HG02588 (cell line): ENCODE data around the gene OR6N2.

Source experiments
- ATAC-seq: cut with Tn5 transposase; IDR thresholded peaks from one replicate; pipeline ENCODE4 v1.9.1; 2021; ENCODE audit warnings: mild to moderate bottlenecking, moderate library complexity; ENCODE audit not compliant: unreplicated experiment

Gene OR6N2

GRCh38 chr1:158781104-158781503 is at the start of gene OR6N2:
TSS of gene OR6N2 (minus strand) at chr1:158781204. CDS start at chr1:158777635, 3,569 bp downstream.
- no peak for ATAC-seq

GRCh38 chr1:158830074-158830677 is 49.2 kb upstream of the OR6N2 start:
- peak; percentile 47 for ATAC-seq

- ATAC-seq, result no peak
Observed at GRCh38 chr1:158821723-158822122, 40.7 kb upstream of the OR6N2 start.

GRCh38 chr1:158819461-158820443 is 38.7 kb upstream of the OR6N2 start:
- ATAC-seq, result peak; percentile 57

- no peak for ATAC-seq
Observed at GRCh38 chr1:158818975-158819431, 38.0 kb upstream of the OR6N2 start.

GRCh38 chr1:158818560-158818959 is 37.6 kb upstream of the OR6N2 start:
- ATAC-seq, result no peak

GRCh38 chr1:158814970-158815369 is 34.0 kb upstream of the OR6N2 start:
- no peak for ATAC-seq

GRCh38 chr1:158813164-158813563 is 32.2 kb upstream of the OR6N2 start:
- ATAC-seq, result no peak

- no peak for ATAC-seq
Observed at GRCh38 chr1:158812336-158812735, 31.3 kb upstream of the OR6N2 start.

GRCh38 chr1:158810311-158810710 is 29.3 kb upstream of the OR6N2 start:
- no peak for ATAC-seq

- ATAC-seq, result no peak
Observed at GRCh38 chr1:158809862-158810261, 28.9 kb upstream of the OR6N2 start.

GRCh38 chr1:158809256-158809655 is 28.3 kb upstream of the OR6N2 start:
- ATAC-seq, result no peak

GRCh38 chr1:158806916-158807536 is 26.0 kb upstream of the OR6N2 start:
- ATAC-seq, result no peak

GRCh38 chr1:158803678-158804077 is 22.7 kb upstream of the OR6N2 start:
- ATAC-seq, result no peak

GRCh38 chr1:158801396-158801795 is 20.4 kb upstream of the OR6N2 start:
- ATAC-seq, result no peak

GRCh38 chr1:158800526-158800925 is 19.5 kb upstream of the OR6N2 start:
- ATAC-seq, result no peak

GRCh38 chr1:158799689-158800088 is 18.7 kb upstream of the OR6N2 start:
- no peak for ATAC-seq

- no peak for ATAC-seq
Observed at GRCh38 chr1:158798531-158798930, 17.5 kb upstream of the OR6N2 start.

GRCh38 chr1:158794247-158794646 is 13.2 kb upstream of the OR6N2 start:
- ATAC-seq, result no peak

GRCh38 chr1:158793604-158794003 is 12.6 kb upstream of the OR6N2 start:
- peak; percentile 46 for ATAC-seq
